Testis (tissue), 2 donors: ENCODE data around the gene RNGTT.

Experiments used
- CTCF ChIP-seq, 3 experiments: fragments of 450-650 bp in 2 of 3; fragments of 200-600 bp in 1 of 3; sonication (generic) in 1 of 3; IDR thresholded peaks; one replicate each; pipeline ENCODE4 v1.5.1; 2016 to 2019; ENCODE audit warnings: antibody characterized with exemption in 3 of 3, mild to moderate bottlenecking in 2 of 3, moderate library complexity in 1 of 3
- POLR2A ChIP-seq: fragments of 450-650 bp; IDR thresholded peaks from one replicate; pipeline ENCODE4 v1.6.1; 2017; ENCODE audit warnings: antibody characterized with exemption, mild to moderate bottlenecking, moderate library complexity

GRCh38 chr6:88763160-88763559 is 200.3 kb downstream of the RNGTT start:
- TF ChIP-seq POLR2A (no peak), CTCF (IDR thresholded peaks at IDR 0.05) (no peak)
